Liver (tissue), 9 donors: ENCODE measurements around the gene RHO. TPM values are rescaled to one million over a fixed set of nuclear protein-coding genes. Genes with fewer than 3 reads are reported as not detected.

Experiments
- DNase-seq: peaks from one replicate; pipeline ENCODE4 v3.0.0-alpha.2; 2017; ENCODE audit warnings: low spot score
- H3K27ac ChIP-seq, 2 donors: one replicate each; pipeline ENCODE4 v1.7.0; 2013; ENCODE audit warnings: inconsistent platforms in 2 of 2, low read length in 2 of 2, control low read depth in 1 of 2, low read depth in 1 of 2, mild to moderate bottlenecking in 1 of 2
- H3K27me3 ChIP-seq, 4 donors: one replicate each; pipeline versions ENCODE4 v1.6.1 to v1.7.0; 2013; ENCODE audit warnings: low read length in 3 of 4, inconsistent platforms in 1 of 4, mild to moderate bottlenecking in 1 of 4, moderate library complexity in 1 of 4; ENCODE audit not compliant: control insufficient read depth in 4 of 4, insufficient read depth in 4 of 4
- H3K36me3 ChIP-seq, 4 donors: one replicate each; pipeline versions ENCODE4 v1.6.1 to v1.7.0; 2013; ENCODE audit warnings: low read length in 3 of 4, mild to moderate bottlenecking in 3 of 4, low read depth in 1 of 4, moderate library complexity in 1 of 4; ENCODE audit not compliant: control insufficient read depth in 4 of 4, insufficient read depth in 3 of 4
- H3K4me1 ChIP-seq, 4 donors: one replicate each; pipeline versions ENCODE4 v1.6.1 to v1.7.0; 2013; ENCODE audit warnings: low read length in 3 of 4, mild to moderate bottlenecking in 3 of 4, moderate library complexity in 1 of 4; ENCODE audit not compliant: control insufficient read depth in 4 of 4, insufficient read depth in 4 of 4
- H3K4me3 ChIP-seq, 3 donors: one replicate each; pipeline versions ENCODE4 v1.6.1 to v1.7.0; 2013; ENCODE audit warnings: low read length in 3 of 3, control low read depth in 1 of 3, low read depth in 1 of 3, mild to moderate bottlenecking in 1 of 3
- H3K9ac ChIP-seq, 2 donors: one replicate each; pipeline ENCODE4 v1.7.0; 2013; ENCODE audit warnings: low read length in 2 of 2, mild to moderate bottlenecking in 2 of 2, moderate library complexity in 2 of 2, control low read depth in 1 of 2, low read depth in 1 of 2
- H3K9me3 ChIP-seq, 4 donors: one replicate each; pipeline versions ENCODE4 v1.6.1 to v1.7.0; 2013; ENCODE audit warnings: low read length in 3 of 4; ENCODE audit not compliant: control insufficient read depth in 4 of 4
- EGR1 ChIP-seq, 2 donors: IDR thresholded peaks; 2 replicates each; pipeline ENCODE4 v1.6.1; 2016 to 2018; ENCODE audit warnings: antibody characterized with exemption in 2 of 2, low read depth in 2 of 2
- FOXA1 ChIP-seq: IDR thresholded peaks from 2 replicates; pipeline ENCODE4 v1.6.1; 2016; ENCODE audit warnings: antibody characterized with exemption
- GABPA ChIP-seq, 2 donors: IDR thresholded peaks in 1 of 2; conservative IDR thresholded peaks in 1 of 2; 2 replicates each; pipeline ENCODE4 v1.6.1; 2016; ENCODE audit warnings: antibody characterized with exemption in 2 of 2, mild to moderate bottlenecking in 1 of 2, moderate library complexity in 1 of 2
- HNF4G ChIP-seq: IDR thresholded peaks from 2 replicates; pipeline ENCODE4 v1.6.1; 2016; ENCODE audit warnings: antibody characterized with exemption
- JUND ChIP-seq, 2 donors: IDR thresholded peaks; 2 replicates each; pipeline ENCODE4 v1.6.1; 2016; ENCODE audit warnings: antibody characterized with exemption in 2 of 2
- NR2F2 ChIP-seq: IDR thresholded peaks from 2 replicates; pipeline ENCODE4 v1.6.1; 2016; ENCODE audit warnings: antibody characterized with exemption
- RAD21 ChIP-seq, 2 donors: IDR thresholded peaks; 2 replicates each; pipeline ENCODE4 v1.6.1; 2016; ENCODE audit warnings: antibody characterized with exemption in 2 of 2, mild to moderate bottlenecking in 2 of 2
- SP1 ChIP-seq: IDR thresholded peaks from 2 replicates; pipeline ENCODE4 v1.6.1; 2018; ENCODE audit warnings: antibody characterized with exemption, mild to moderate bottlenecking
- TAF1 ChIP-seq: conservative IDR thresholded peaks from 2 replicates; pipeline ENCODE4 v1.6.1; 2016; ENCODE audit warnings: antibody characterized with exemption, mild to moderate bottlenecking
- YY1 ChIP-seq: IDR thresholded peaks from 2 replicates; pipeline ENCODE4 v1.6.1; 2016; ENCODE audit warnings: antibody characterized with exemption, mild to moderate bottlenecking
- WGBS: extraction: QIAGEN DNeasy Blood & Tissue Kit; methylation state at CpG from one replicate; pipeline ENCODE4 v1.1.7; 2013; 5-methylcytosine and 5-hydroxymethylcytosine counted together
- polyA plus RNA-seq, 2 donors: library from polyadenylated mRNA; stranded (reverse) in 1 of 2; unstranded in 1 of 2; fragments of 200-250 nt in 1 of 2; fragments of >200 nt in 1 of 2; fragmentation: Nextera tagmentation in 1 of 2; extraction: Ambion mirVana in 1 of 2; gene quantifications; one replicate each; pipeline versions ENCODE4 v1.2.1 to v1.2.3, GENCODE V29; 2013 to 2015
- total RNA-seq, 2 donors: library from RNA; depleted of rRNA; stranded (reverse); fragments of >200 nt; gene quantifications; one replicate each; pipeline ENCODE4 v1.2.3, GENCODE V29; 2014
- TF ChIP-seq, protein P1 (sequence below): IDR thresholded peaks from 2 replicates; pipeline ENCODE4 v1.6.1; 2016; ENCODE audit warnings: antibody characterized with exemption, mild to moderate bottlenecking
- TF ChIP-seq, protein P2 (sequence below): IDR thresholded peaks from 2 replicates; pipeline ENCODE4 v1.6.1; 2016; ENCODE audit warnings: antibody characterized with exemption
- TF ChIP-seq, protein P3 (sequence below): fragments of 150-350 bp; IDR thresholded peaks from 2 replicates; pipeline ENCODE4 v1.5.1; 2017; ENCODE audit warnings: improper control_type of control experiment, low read depth, low read length; ENCODE audit not compliant: missing input control
- TF ChIP-seq, protein P4 (sequence below): IDR thresholded peaks from 2 replicates; pipeline ENCODE4 v1.6.1; 2016; ENCODE audit warnings: antibody characterized with exemption
- donor health status: healthy.
- donor health status: healthy.
- donor health status: healthy.
- donor health status: healthy.
- donor health status: healthy.

Gene RHO
- total and polyA plus RNA-seq, 4 donors = not detected

DNA sequence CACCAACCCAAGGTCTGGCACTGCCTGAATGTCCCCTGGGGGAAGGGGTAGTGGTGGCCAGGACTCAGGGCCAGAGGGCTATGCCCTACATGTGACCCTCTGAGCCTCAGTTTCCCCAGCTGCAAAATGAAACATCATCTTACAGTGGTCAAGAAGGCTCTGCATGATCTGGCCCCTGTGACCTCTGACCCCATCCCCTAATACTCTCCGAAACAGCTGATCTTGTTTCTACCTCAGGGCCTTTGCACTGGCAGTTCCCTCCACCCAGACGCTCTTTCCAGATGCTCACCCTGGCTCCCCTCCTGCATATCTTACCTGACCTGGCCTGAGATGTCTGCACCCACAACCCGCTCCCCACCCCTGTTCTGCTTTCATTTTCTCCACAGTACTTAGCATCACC, 56.2 kb downstream of the RHO start:
- no peak overlapping the region for H3K9ac ChIP-seq
- no peak overlapping the region for H3K27ac ChIP-seq
- H3K27me3 ChIP-seq = no peaks in the 10 kb centered on the region
- peaks cover 0 to 4% (median 0%) of the 10 kb centered on the region in 4 donors for H3K4me1 ChIP-seq
- no peaks in the 10 kb centered on the region for H3K9me3 ChIP-seq
- WGBS = 97% methylated on average over 3 of the region's 3 CpGs
- no peak for TF ChIP-seq JUND (IDR thresholded peaks at IDR 0.05)
- TF ChIP-seq HNF4G = no peak
- no peak for TF ChIP-seq SP1
- no peak for TF ChIP-seq FOXA1
- no peak for TF ChIP-seq YY1
- TF ChIP-seq EGR1 (IDR thresholded peaks at IDR 0.05; ENCODE audit: low read depth in 2 of 2) = no peak
- TF ChIP-seq, protein P1, sequence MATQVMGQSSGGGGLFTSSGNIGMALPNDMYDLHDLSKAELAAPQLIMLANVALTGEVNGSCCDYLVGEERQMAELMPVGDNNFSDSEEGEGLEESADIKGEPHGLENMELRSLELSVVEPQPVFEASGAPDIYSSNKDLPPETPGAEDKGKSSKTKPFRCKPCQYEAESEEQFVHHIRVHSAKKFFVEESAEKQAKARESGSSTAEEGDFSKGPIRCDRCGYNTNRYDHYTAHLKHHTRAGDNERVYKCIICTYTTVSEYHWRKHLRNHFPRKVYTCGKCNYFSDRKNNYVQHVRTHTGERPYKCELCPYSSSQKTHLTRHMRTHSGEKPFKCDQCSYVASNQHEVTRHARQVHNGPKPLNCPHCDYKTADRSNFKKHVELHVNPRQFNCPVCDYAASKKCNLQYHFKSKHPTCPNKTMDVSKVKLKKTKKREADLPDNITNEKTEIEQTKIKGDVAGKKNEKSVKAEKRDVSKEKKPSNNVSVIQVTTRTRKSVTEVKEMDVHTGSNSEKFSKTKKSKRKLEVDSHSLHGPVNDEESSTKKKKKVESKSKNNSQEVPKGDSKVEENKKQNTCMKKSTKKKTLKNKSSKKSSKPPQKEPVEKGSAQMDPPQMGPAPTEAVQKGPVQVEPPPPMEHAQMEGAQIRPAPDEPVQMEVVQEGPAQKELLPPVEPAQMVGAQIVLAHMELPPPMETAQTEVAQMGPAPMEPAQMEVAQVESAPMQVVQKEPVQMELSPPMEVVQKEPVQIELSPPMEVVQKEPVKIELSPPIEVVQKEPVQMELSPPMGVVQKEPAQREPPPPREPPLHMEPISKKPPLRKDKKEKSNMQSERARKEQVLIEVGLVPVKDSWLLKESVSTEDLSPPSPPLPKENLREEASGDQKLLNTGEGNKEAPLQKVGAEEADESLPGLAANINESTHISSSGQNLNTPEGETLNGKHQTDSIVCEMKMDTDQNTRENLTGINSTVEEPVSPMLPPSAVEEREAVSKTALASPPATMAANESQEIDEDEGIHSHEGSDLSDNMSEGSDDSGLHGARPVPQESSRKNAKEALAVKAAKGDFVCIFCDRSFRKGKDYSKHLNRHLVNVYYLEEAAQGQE = no peak
- TF ChIP-seq GABPA (IDR thresholded peaks at IDR 0.05 in 1 of 2, conservative IDR thresholded peaks at IDR 0.05 in 1 of 2) = no peak
- TF ChIP-seq, protein P2, sequence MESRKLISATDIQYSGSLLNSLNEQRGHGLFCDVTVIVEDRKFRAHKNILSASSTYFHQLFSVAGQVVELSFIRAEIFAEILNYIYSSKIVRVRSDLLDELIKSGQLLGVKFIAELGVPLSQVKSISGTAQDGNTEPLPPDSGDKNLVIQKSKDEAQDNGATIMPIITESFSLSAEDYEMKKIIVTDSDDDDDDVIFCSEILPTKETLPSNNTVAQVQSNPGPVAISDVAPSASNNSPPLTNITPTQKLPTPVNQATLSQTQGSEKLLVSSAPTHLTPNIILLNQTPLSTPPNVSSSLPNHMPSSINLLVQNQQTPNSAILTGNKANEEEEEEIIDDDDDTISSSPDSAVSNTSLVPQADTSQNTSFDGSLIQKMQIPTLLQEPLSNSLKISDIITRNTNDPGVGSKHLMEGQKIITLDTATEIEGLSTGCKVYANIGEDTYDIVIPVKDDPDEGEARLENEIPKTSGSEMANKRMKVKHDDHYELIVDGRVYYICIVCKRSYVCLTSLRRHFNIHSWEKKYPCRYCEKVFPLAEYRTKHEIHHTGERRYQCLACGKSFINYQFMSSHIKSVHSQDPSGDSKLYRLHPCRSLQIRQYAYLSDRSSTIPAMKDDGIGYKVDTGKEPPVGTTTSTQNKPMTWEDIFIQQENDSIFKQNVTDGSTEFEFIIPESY = no peak
- TF ChIP-seq, protein P3, sequence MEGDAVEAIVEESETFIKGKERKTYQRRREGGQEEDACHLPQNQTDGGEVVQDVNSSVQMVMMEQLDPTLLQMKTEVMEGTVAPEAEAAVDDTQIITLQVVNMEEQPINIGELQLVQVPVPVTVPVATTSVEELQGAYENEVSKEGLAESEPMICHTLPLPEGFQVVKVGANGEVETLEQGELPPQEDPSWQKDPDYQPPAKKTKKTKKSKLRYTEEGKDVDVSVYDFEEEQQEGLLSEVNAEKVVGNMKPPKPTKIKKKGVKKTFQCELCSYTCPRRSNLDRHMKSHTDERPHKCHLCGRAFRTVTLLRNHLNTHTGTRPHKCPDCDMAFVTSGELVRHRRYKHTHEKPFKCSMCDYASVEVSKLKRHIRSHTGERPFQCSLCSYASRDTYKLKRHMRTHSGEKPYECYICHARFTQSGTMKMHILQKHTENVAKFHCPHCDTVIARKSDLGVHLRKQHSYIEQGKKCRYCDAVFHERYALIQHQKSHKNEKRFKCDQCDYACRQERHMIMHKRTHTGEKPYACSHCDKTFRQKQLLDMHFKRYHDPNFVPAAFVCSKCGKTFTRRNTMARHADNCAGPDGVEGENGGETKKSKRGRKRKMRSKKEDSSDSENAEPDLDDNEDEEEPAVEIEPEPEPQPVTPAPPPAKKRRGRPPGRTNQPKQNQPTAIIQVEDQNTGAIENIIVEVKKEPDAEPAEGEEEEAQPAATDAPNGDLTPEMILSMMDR = no peak
- TF ChIP-seq RAD21 (IDR thresholded peaks at IDR 0.05) = no peak
- TF ChIP-seq, protein P4, sequence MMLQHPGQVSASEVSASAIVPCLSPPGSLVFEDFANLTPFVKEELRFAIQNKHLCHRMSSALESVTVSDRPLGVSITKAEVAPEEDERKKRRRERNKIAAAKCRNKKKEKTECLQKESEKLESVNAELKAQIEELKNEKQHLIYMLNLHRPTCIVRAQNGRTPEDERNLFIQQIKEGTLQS = no peak
- TF ChIP-seq NR2F2 = no peak
- no peak for TF ChIP-seq TAF1
- H3K36me3 ChIP-seq = peaks cover 0 to 3% (median under 1%) of the 10 kb centered on the region in 4 donors
- no peak for DNase-seq
- H3K4me3 ChIP-seq = no peak overlapping the region

Other genes starting within 250 kb of the RHO start
- 10 to 100 TPM; 13.7 to 18.2 TPM for gene HMCES, start 249.8 kb upstream of the RHO start, total RNA-seq
- 10 to 100 TPM; 15.3 to 15.4 TPM for gene HMCES, start 249.8 kb upstream of the RHO start, polyA plus RNA-seq
- gene EFCAB12, start 100.0 kb upstream of the RHO start, total RNA-seq = under 1 TPM; 0.37 to 0.67 TPM
- 1 to 10 TPM in 1 of 2 donors, under 1 TPM in 1; 0.62 to 2.4 TPM for gene EFCAB12, start 100.0 kb upstream of the RHO start, polyA plus RNA-seq
- gene MBD4, start 88.7 kb upstream of the RHO start, total RNA-seq = 10 to 100 TPM; 16.9 to 17.1 TPM
- 10 to 100 TPM; 17.4 to 24.8 TPM for gene MBD4, start 88.7 kb upstream of the RHO start, polyA plus RNA-seq
- 10 to 100 TPM; 14.9 to 25.8 TPM for gene IFT122, start 88.4 kb upstream of the RHO start, total RNA-seq
- 1 to 10 TPM; 3.3 to 6.3 TPM for gene IFT122, start 88.4 kb upstream of the RHO start, polyA plus RNA-seq
- gene H1-8, start 14.5 kb downstream of the RHO start, total RNA-seq = not detected
- not detected for gene H1-8, start 14.5 kb downstream of the RHO start, polyA plus RNA-seq
- 10 to 100 TPM; 39.4 to 50.2 TPM for gene PLXND1, start 78.0 kb downstream of the RHO start, total RNA-seq
- 10 to 100 TPM; 10.4 to 26.2 TPM for gene PLXND1, start 78.0 kb downstream of the RHO start, polyA plus RNA-seq